Measurements from ENCODE around the gene GDPD2. TPM values are rescaled to one million over a fixed set of nuclear protein-coding genes. Genes with fewer than 3 reads are reported as not detected.

GDPD2 gene
- total RNA-seq, 1 donor = not detected

GRCh38 chrX:70437921-70438665, 15.0 kb downstream of the GDPD2 start:
- TF ChIP-seq, protein P1, sequence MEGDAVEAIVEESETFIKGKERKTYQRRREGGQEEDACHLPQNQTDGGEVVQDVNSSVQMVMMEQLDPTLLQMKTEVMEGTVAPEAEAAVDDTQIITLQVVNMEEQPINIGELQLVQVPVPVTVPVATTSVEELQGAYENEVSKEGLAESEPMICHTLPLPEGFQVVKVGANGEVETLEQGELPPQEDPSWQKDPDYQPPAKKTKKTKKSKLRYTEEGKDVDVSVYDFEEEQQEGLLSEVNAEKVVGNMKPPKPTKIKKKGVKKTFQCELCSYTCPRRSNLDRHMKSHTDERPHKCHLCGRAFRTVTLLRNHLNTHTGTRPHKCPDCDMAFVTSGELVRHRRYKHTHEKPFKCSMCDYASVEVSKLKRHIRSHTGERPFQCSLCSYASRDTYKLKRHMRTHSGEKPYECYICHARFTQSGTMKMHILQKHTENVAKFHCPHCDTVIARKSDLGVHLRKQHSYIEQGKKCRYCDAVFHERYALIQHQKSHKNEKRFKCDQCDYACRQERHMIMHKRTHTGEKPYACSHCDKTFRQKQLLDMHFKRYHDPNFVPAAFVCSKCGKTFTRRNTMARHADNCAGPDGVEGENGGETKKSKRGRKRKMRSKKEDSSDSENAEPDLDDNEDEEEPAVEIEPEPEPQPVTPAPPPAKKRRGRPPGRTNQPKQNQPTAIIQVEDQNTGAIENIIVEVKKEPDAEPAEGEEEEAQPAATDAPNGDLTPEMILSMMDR (IDR thresholded peaks at IDR 0.05; ENCODE audit: extremely low read depth, low read depth, low read length) = no peak
- no peak overlapping the region for H2AFZ ChIP-seq (ENCODE audit: low read length)

GRCh38 chrX:70439016-70439415, 15.9 kb downstream of the GDPD2 start:
- Histone ChIP-seq H3K4me1 (ENCODE audit: insufficient read depth, low read length) (peaks cover 13% of the 10 kb centered on the region), H3K4me3 (ENCODE audit: insufficient read depth, low read length) (no peak overlapping the region), H3K9me3 (ENCODE audit: low read depth, low read length) (no peaks in the 10 kb centered on the region), H3K36me3 (ENCODE audit: insufficient read depth, low read length) (no peaks in the 10 kb centered on the region), H3K4me2 (ENCODE audit: insufficient read depth, low read length) (no peak overlapping the region), H4K20me1 (ENCODE audit: insufficient read depth, low read length) (no peaks in the 10 kb centered on the region), H3K27ac (ENCODE audit: low read depth, low read length) (no peak overlapping the region), H2AFZ (ENCODE audit: low read length) (no peak overlapping the region), H3K79me2 (ENCODE audit: insufficient read depth, low read length) (no peaks in the 10 kb centered on the region), H3K27me3 (ENCODE audit: insufficient read depth, low read length) (peaks cover 21% of the 10 kb centered on the region)
- DNase-seq (ENCODE audit: insufficient read length, low spot score, missing footprints) = peak; percentile 82
- TF ChIP-seq, protein P1 (IDR thresholded peaks at IDR 0.05; ENCODE audit: extremely low read depth, low read depth, low read length) = no peak

More at GRCh38 chrX:70437921-70438665, 15.0 kb downstream of the GDPD2 start:
- no peaks in the 10 kb centered on the region for H4K20me1 ChIP-seq (ENCODE audit: insufficient read depth, low read length)
- H3K79me2 ChIP-seq (ENCODE audit: insufficient read depth, low read length) = no peaks in the 10 kb centered on the region
- H3K4me2 ChIP-seq (ENCODE audit: insufficient read depth, low read length) = no peak overlapping the region
- peaks cover 15% of the 10 kb centered on the region for H3K4me1 ChIP-seq (ENCODE audit: insufficient read depth, low read length)
- no peak for DNase-seq (ENCODE audit: insufficient read length, low spot score, missing footprints)
- no peak overlapping the region for H3K4me3 ChIP-seq (ENCODE audit: insufficient read depth, low read length)
- no peaks in the 10 kb centered on the region for H3K9me3 ChIP-seq (ENCODE audit: low read depth, low read length)
- peaks cover 14% of the 10 kb centered on the region for H3K27me3 ChIP-seq (ENCODE audit: insufficient read depth, low read length)
- no peaks in the 10 kb centered on the region for H3K36me3 ChIP-seq (ENCODE audit: insufficient read depth, low read length)
- no peak overlapping the region for H3K27ac ChIP-seq (ENCODE audit: low read depth, low read length)

DNA sequence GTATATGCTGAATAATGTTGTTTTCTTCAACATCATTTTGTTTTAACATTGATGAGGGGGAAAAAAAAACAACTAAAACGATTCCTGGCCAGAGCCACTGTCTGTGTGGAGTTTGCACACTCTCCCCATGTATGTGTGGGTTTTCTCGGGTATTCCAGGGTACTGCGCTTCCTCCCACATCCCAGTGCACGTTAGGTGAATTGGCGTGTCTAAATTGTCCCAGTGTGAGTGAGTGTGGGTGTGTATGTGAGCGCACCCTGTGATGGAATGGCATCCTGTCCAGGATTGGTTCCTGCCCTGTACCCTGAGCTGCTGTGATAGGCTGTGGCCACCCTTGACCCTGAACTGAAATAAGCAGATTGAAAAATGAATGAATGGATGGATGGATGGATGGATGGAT, 19.1 kb downstream of the GDPD2 start:
- H4K20me1 ChIP-seq (ENCODE audit: insufficient read depth, low read length) = no peaks in the 10 kb centered on the region
- no peaks in the 10 kb centered on the region for H3K9me3 ChIP-seq (ENCODE audit: low read depth, low read length)
- peaks cover 7% of the 10 kb centered on the region for H3K4me1 ChIP-seq (ENCODE audit: insufficient read depth, low read length)
- peaks cover 44% of the 10 kb centered on the region for H3K27me3 ChIP-seq (ENCODE audit: insufficient read depth, low read length)
- no peak overlapping the region for H3K4me3 ChIP-seq (ENCODE audit: insufficient read depth, low read length)
- no peak for DNase-seq (ENCODE audit: insufficient read length, low spot score, missing footprints)
- no peak overlapping the region for H2AFZ ChIP-seq (ENCODE audit: low read length)
- H3K79me2 ChIP-seq (ENCODE audit: insufficient read depth, low read length) = no peaks in the 10 kb centered on the region
- H3K27ac ChIP-seq (ENCODE audit: low read depth, low read length) = no peak overlapping the region
- H3K4me2 ChIP-seq (ENCODE audit: insufficient read depth, low read length) = no peak overlapping the region
- TF ChIP-seq, protein P1 (IDR thresholded peaks at IDR 0.05; ENCODE audit: extremely low read depth, low read depth, low read length) = no peak
- H3K36me3 ChIP-seq (ENCODE audit: insufficient read depth, low read length) = no peaks in the 10 kb centered on the region

DNA sequence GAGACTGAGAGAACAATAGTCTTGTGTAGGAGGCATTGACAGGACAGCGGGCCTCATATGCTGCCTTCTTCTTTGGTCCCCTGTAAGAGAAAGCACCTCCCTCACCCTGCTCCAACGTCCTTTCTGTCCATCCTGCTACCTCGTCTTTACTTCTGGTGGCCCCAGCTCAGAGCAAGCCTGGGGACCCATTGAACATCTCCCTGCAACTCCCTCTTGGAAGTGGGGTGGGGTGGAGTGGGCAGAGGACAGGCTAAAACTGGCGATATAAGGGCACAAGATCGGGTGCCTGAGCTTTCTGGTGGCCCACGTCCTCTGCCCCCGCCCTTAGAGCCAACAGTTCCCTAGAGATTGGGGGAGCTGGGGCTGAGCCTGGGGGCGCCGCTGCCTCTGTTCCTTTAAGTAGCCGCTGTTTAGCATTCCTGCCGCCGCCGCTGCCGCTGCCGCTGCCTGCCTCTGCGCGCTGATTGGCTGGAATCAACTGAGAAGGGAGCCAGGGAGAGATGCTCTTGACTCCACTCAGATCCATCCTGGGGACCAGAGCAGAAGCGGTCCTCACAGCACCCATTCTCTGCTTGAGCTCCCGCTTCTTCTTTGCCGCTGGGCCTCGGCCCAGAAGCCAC, 21.3 kb downstream of the GDPD2 start, which contains the start of gene DLG3:
Gene DLG3 (plus strand): TSS at position 510 of the 620 bp plus-strand sequence. CDS start 367 bp downstream, outside the sequence.
- Histone ChIP-seq H4K20me1 (ENCODE audit: insufficient read depth, low read length) (no peaks in the 10 kb centered on the region), H3K4me1 (ENCODE audit: insufficient read depth, low read length) (no peaks in the 10 kb centered on the region), H3K4me3 (ENCODE audit: insufficient read depth, low read length) (no peak within 1 kb of the TSS), H3K9me3 (ENCODE audit: low read depth, low read length) (no peaks in the 10 kb centered on the region), H2AFZ (ENCODE audit: low read length) (no peak within 1 kb of the TSS), H3K36me3 (ENCODE audit: insufficient read depth, low read length) (no peaks in the 10 kb centered on the region), H3K79me2 (ENCODE audit: insufficient read depth, low read length) (no peaks in the 10 kb centered on the region), H3K4me2 (ENCODE audit: insufficient read depth, low read length) (peak within 1 kb of the TSS; percentile 28), H3K27me3 (ENCODE audit: insufficient read depth, low read length) (peaks cover 44% of the 10 kb centered on the region), H3K27ac (ENCODE audit: low read depth, low read length) (no peak within 1 kb of the TSS)
- TF ChIP-seq, protein P1 (IDR thresholded peaks at IDR 0.05; ENCODE audit: extremely low read depth, low read depth, low read length) = no peak
- peak; percentile 92 for DNase-seq (ENCODE audit: insufficient read length, low spot score, missing footprints)

Data from osteoblast (primary cell).